Lung microvascular endothelial cell (primary cell): Measurements from ENCODE around the gene PHLDB3. TPM values are rescaled to one million over a fixed set of nuclear protein-coding genes. Genes with fewer than 3 reads are reported as not detected.
"Not testable (repeated sequence)": the region's sequence is repeated elsewhere in the genome, so short reads cannot be mapped to it uniquely, and the experiment has no call there.

ENCODE experiments used
- DNase-seq, 2 donors: peaks; one replicate each; pipeline versions ENCODE4 v3.0.0 to v3.0.0-alpha.2; 2010; ENCODE audit warnings: low read depth in 2 of 2
- total RNA-seq: library from RNA; depleted of rRNA; stranded (reverse); fragments of >200 nt; gene quantifications from 2 replicates; pipeline ENCODE4 v1.2.1, GENCODE V29; 2014

Gene PHLDB3
- 23.1 and 79.8 TPM in 2 replicates for total RNA-seq

DNA sequence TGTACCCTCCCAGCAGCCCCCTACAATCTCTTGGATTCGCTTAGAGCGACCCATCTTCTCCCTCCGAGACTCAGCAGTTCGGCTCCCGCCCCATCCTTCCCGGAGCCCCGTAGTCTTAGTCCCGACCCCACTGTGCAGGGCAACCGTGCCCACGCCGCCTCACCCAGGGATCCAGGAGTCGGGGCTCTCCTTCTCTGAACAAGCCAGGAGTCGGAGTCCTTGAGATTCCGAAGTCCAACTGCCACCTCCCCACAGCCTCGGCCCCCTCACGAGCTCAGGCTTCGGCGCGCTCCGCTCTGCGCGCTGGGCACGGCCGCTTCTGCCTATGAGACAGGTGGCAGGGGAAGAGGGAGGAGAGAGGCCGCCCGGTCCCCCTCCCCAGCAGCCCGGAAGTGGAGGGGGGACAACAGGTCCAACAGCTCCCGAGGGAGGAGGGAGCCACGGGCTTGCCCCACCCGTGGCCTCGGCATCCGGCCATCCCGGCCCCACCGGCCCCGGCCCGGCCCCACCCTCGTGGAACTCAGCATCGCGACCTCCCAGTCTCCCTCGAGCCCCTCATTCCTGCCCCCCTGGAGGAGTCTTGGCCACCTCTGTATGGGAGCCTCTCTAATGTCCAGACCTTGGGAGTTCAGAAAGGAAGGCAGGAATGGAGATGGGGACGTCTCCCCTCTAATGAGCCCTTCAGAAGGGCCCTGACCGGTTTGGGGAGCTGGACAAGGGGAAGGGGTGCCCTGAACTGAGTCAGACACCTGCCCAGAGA lies at the start of gene PHLDB3:
Gene PHLDB3 (minus strand): TSS at position 321 of the 760 bp plus-strand sequence. CDS start 628 bp downstream, outside the sequence.
- DNase-seq, result peak in 1 of 2 donors; percentile 63

GRCh38 chr19:43553656-43554055 lies 49.1 kb upstream of the PHLDB3 start:
- no peak for DNase-seq

- DNase-seq, result no peak
Measured at GRCh38 chr19:43552616-43553015, 48.1 kb upstream of the PHLDB3 start.

- no peak for DNase-seq
Measured at GRCh38 chr19:43552198-43552450, 47.6 kb upstream of the PHLDB3 start.

GRCh38 chr19:43551399-43552197 lies 47.1 kb upstream of the PHLDB3 start:
- DNase-seq, result no peak

DNA sequence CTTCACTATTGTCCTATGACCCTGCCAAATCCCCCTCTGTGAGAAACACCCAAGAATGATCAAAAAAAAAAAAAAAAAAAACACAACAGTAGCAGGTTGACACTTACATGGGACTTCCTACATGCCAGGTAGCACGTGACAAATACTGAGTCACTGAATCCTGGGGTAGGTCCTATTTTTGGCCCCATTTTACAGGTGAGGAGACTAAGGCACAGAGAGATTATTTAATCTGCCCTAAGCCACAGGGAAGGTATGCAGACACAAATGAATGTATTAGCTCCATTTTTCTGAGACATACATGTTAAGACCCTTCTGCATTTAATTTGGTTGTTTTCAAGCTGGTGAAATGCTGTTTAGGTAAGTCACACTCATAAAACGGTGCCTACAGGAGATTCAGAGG lies 44.2 kb upstream of the PHLDB3 start:
- DNase-seq, result no peak

DNA sequence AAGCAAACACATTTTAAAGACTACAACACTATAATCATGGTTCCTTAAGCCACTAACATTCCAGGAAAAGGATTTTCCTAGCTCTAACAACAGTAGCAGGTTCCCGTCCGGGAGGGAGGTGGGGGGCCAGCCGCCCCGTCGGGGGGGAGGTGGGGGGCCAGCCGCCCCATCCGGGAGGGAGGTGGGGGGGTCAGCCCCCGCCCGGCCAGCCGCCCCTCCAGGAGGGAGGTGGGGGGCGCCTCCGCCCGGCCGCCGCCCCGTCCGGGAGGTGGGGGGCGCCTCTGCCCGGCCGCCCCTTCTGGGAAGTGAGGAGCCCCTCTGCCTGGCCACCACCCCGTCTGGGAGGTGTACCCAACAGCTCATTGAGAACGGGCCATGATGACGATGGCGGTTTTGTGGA lies 43.4 kb upstream of the PHLDB3 start:
- not testable (repeated sequence) for DNase-seq

- DNase-seq, result no peak
Measured at GRCh38 chr19:43546581-43546980, 42.0 kb upstream of the PHLDB3 start.

DNA sequence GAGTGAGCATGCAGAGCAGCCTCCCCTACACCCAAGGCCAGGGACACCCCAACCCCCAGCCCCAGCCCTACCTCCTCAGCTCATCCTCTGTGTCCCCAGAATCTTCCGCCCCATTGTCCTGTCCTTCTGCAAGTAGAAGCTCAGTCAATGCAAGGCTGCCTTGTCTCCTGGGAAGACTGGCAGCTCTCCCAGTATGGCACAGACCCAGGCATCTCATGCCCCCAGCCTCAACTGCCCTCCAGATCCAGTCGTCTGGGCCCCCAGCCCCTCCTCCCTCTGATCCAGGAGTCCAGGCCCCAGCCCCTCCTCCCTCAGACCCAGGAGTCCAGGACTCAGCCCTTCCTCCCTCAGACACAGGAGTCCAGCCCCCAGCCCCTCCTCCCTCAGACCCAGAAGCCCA lies 41.4 kb upstream of the PHLDB3 start:
- no peak for DNase-seq

- DNase-seq, result no peak
Measured at GRCh38 chr19:43545276-43545675, 40.7 kb upstream of the PHLDB3 start.

GRCh38 chr19:43544077-43544476 lies 39.5 kb upstream of the PHLDB3 start:
- DNase-seq, result no peak

DNA sequence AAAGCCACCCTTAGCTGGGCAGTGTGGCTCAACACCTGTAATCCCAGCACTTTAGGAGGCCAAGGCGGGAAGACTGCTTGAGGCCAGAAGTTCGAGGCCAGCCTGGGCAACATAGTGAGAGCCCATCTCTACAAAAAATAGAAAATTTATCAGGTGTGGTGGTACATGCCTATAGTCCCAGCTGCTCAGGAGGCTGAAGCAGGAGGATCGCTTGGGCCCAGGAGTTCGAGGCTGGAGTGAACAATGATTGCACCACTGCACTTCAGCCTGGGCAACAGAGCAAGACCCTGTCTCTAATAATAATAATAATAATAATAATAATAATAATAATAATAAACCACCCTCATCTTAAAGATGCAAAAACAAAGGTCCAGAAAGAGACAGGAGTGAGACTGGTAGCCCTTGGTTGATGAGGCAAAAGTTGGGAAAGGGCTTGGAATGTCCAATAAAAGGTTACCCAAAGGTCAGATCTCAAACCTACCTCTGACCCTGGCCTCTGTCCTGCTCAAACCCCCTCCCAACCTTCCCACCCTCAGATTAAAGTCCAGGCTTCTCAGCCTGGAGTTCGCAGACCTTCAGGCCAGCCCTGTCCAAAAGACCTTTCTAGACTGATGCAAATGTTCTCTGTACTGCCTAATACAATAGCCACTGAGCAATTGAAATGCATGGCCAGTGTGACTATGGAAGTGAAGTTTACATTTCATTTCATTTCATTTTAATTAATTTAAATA lies 37.5 kb upstream of the PHLDB3 start:
- no peak for DNase-seq

- no peak for DNase-seq
Measured at GRCh38 chr19:43540381-43540780, 35.8 kb upstream of the PHLDB3 start.

- DNase-seq, result no peak
Measured at GRCh38 chr19:43538922-43539321, 34.4 kb upstream of the PHLDB3 start.

- DNase-seq, result peak; percentile 77 to 79
Measured at GRCh38 chr19:43534816-43535761, 30.5 kb upstream of the PHLDB3 start.

DNA sequence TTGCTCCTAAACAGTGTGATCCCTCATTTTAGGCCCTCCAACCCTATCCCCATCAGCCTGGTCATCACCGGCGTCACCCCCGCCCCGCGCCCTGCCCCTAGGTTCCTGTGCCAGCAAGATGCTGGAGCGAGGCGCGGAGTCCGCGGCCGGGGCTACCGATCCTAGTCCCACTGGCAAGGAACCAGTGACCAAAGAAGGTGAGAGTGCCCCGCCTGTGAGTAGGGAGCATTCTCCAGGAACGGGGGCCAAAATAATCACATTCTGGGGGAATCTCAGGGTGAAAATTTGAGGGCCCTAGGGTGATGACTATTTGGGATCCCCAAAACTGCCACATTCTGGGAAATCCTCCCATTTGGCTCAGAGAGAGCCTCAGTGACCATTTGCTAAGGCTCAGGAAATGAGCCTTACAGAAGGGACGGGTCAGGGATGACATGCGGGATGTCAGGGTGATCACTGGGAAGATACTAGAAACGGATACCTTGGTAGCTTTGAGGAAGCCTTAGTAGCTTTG lies 29.8 kb upstream of the PHLDB3 start:
- DNase-seq, result no peak

DNA sequence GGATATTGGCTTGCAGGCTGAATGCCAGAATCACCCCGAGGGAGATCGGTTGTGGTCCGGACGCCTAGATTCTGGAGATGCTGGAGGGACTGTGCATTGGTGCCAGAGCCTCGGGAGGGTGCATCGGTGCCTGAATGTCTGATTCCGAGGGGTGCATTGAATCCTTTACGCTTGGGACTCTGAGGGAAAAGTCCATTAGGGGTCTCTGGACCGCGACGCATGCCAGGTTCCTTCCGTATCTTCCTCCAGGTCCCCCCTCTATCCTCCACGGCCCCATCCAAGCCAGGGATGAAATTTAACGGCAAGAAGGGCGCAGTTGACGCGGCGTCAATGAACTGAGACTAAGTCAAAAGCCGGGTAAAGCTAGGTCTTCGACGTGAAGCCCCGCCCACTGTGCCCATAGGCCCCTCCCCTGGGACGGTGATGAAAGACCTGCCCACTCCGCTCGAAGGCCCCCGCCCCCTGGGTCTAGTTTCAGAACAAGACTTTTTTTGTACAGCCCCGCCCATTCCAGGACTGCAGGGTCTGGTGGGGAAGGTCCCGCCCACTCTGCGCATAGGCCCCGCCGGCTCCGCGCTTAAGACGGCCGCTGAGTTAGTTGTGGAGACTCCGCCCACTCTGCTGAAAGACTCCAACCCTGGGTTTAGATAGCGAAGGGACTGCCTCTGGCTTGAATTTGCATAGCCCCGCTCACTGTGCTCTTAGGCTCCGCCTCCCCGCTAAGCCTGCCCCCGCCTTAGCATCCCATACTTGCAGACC lies 29.2 kb upstream of the PHLDB3 start:
- DNase-seq, result peak; percentile 99 to 100

GRCh38 chr19:43532962-43533545 lies 28.5 kb upstream of the PHLDB3 start, which contains the start of gene ZNF575:
TSS of gene ZNF575 (plus strand) at chr19:43533188. CDS start at chr19:43534423, 1,235 bp downstream.
- DNase-seq, result peak; percentile 89 to 95

DNA sequence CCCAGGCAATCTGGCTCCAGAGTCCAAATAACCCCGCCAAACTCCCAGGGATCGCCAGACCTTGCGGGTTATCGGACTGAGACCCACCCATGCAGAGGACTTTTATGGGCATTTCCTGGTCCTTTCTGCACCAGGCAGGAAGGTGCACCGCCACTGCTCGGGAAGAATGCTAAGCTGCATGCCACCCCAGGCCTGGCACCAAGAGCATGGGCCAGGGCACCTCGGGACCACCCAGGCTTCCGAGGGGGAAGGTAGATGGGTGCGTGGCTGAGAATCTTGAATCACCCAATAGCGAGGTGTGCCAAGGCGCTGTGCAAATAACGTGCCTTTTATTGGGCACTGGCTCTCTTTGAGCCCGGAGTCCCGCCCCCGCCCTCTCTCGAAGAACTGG lies 28.0 kb upstream of the PHLDB3 start:
- DNase-seq, result no peak
